Endodermal cell (in vitro differentiated cells): ENCODE measurements around the gene PRKACG. TPM values are rescaled to one million over a fixed set of nuclear protein-coding genes. Genes with fewer than 3 reads are reported as not detected.

Experiments used
- DNase-seq: peaks from one replicate; pipeline ENCODE4 v3.0.0-alpha.2; 2017
- H3K27ac ChIP-seq: 2 replicates; pipeline ENCODE4 v1.5.1; 2013; ENCODE audit warnings: mild to moderate bottlenecking, low read depth, low read length, moderate library complexity
- H3K27me3 ChIP-seq: 2 replicates; pipeline ENCODE4 v1.6.1; 2013; ENCODE audit warnings: mild to moderate bottlenecking, low read length, moderate library complexity; ENCODE audit not compliant: insufficient read depth, control insufficient read depth, poor library complexity, severe bottlenecking
- H3K36me3 ChIP-seq: 2 replicates; pipeline ENCODE4 v1.7.0; 2013; ENCODE audit warnings: mild to moderate bottlenecking, low read length, moderate library complexity; ENCODE audit not compliant: control insufficient read depth, insufficient read depth
- H3K4me1 ChIP-seq: one replicate; pipeline ENCODE4 v1.7.0; 2013; ENCODE audit warnings: low read length; ENCODE audit not compliant: control insufficient read depth, insufficient read depth
- H3K4me3 ChIP-seq: 2 replicates; pipeline ENCODE4 v1.5.1; 2013; ENCODE audit warnings: mild to moderate bottlenecking, low read length, moderate library complexity
- H3K9ac ChIP-seq: 2 replicates; pipeline ENCODE4 v1.6.1; 2013; ENCODE audit warnings: mild to moderate bottlenecking, low read length, moderate library complexity; ENCODE audit not compliant: poor library complexity, severe bottlenecking; ENCODE audit errors: extremely low read depth
- H3K9me3 ChIP-seq: 2 replicates; pipeline ENCODE4 v1.6.1; 2013; ENCODE audit warnings: mild to moderate bottlenecking, low read length, moderate library complexity; ENCODE audit not compliant: control insufficient read depth
- H3K27ac Mint-ChIP-seq: 2 replicates; pipeline ENCODE4 v1.8.0; 2020; ENCODE audit warnings: mixed read lengths
- H3K27me3 Mint-ChIP-seq: 2 replicates; pipeline ENCODE4 v1.8.0; 2021; ENCODE audit warnings: mild to moderate bottlenecking, mixed read lengths; ENCODE audit not compliant: insufficient read depth
- H3K36me3 Mint-ChIP-seq: 2 replicates; pipeline ENCODE4 v1.8.0; 2020; ENCODE audit warnings: low read depth, mixed read lengths
- H3K4me1 Mint-ChIP-seq: 2 replicates; pipeline ENCODE4 v1.8.0; 2020; ENCODE audit warnings: mixed read lengths
- H3K4me3 Mint-ChIP-seq: 2 replicates; pipeline ENCODE4 v1.8.0; 2020; ENCODE audit warnings: mild to moderate bottlenecking, moderate library complexity, mixed read lengths
- H3K9me3 Mint-ChIP-seq: 2 replicates; pipeline ENCODE4 v1.8.0; 2020; ENCODE audit warnings: mild to moderate bottlenecking, mixed read lengths
- CTCF ChIP-seq: fragments of 200-600 bp; sonication (generic); conservative IDR thresholded peaks from 2 replicates; pipeline ENCODE4 v1.5.0; 2021; ENCODE audit warnings: antibody characterized with exemption, mild to moderate bottlenecking
- WGBS, 2 experiments: methylation state at CpG; one replicate each; pipeline versions ENCODE4 v1.1.5 to v1.1.7; 2013; ENCODE audit warnings: missing lambda C conversion rate in 2 of 2, mixed read lengths in 1 of 2; ENCODE audit not compliant: insufficient coverage in 1 of 2, insufficient read length in 1 of 2; 5-methylcytosine and 5-hydroxymethylcytosine counted together
- total RNA-seq, 2 donors: library from RNA; stranded (reverse); fragmentation: NEBNext Ultra II Directional in 1 of 2; extraction: Animal tissue kit (Norgen Biotek cat#: 25700) in 1 of 2; gene quantifications; 2 replicates in 1 of 2; 3 replicates in 1 of 2; pipeline ENCODE4 v1.2.1, GENCODE V29; 2021

PRKACG gene
- total RNA-seq, 2 donors from 2014 or later: not detected

GRCh38 chr9:69045821-69046220, 31.9 kb upstream of the PRKACG start:
- Histone ChIP-seq H3K9me3 (no peaks in the 10 kb centered on the region), H3K9ac (no peak overlapping the region), H3K36me3 (peaks cover 34% of the 10 kb centered on the region), H3K27ac (no peak overlapping the region), H3K4me1 (peaks cover 12% of the 10 kb centered on the region), H3K27me3 (no peaks in the 10 kb centered on the region), H3K4me3 (no peak overlapping the region)
- Mint-ChIP-seq H3K4me3 (no peak overlapping the region), H3K9me3 (no peaks in the 10 kb centered on the region), H3K4me1 (peaks cover 40% of the 10 kb centered on the region), H3K27ac (no peak overlapping the region), H3K36me3 (peaks cover 26% of the 10 kb centered on the region), H3K27me3 (no peaks in the 10 kb centered on the region)
- no peak for DNase-seq
- TF ChIP-seq CTCF: no peak
- WGBS, 2 experiments: 0 to 59% methylated on average over 1 to 4 of the region's 4 CpGs

GRCh38 chr9:69044240-69045219, 30.6 kb upstream of the PRKACG start:
- Histone ChIP-seq H3K4me1 (peaks cover 12% of the 10 kb centered on the region), H3K4me3 (peak overlapping the region; percentile 54), H3K27me3 (no peaks in the 10 kb centered on the region), H3K36me3 (peaks cover 34% of the 10 kb centered on the region), H3K9me3 (no peaks in the 10 kb centered on the region), H3K9ac (peak overlapping the region; percentile 42), H3K27ac (peak overlapping the region; percentile 67)
- peak; percentile 66 for DNase-seq
- H3K27me3 Mint-ChIP-seq: no peaks in the 10 kb centered on the region
- no peak for TF ChIP-seq CTCF
- peaks cover 2% of the 10 kb centered on the region for H3K9me3 Mint-ChIP-seq
- H3K27ac Mint-ChIP-seq: peak overlapping the region; percentile 85
- H3K4me1 Mint-ChIP-seq: peaks cover 40% of the 10 kb centered on the region
- H3K36me3 Mint-ChIP-seq: peaks cover 32% of the 10 kb centered on the region
- WGBS, 2 experiments: 52 to 53% methylated on average over 6 to 8 of the region's 9 CpGs
- H3K4me3 Mint-ChIP-seq: peak overlapping the region; percentile 8

GRCh38 chr9:69040646-69041045, 26.7 kb upstream of the PRKACG start:
- Histone ChIP-seq H3K27me3 (no peaks in the 10 kb centered on the region), H3K4me3 (no peak overlapping the region), H3K4me1 (peaks cover 10% of the 10 kb centered on the region), H3K27ac (no peak overlapping the region), H3K9ac (no peak overlapping the region), H3K9me3 (no peaks in the 10 kb centered on the region), H3K36me3 (peaks cover 4% of the 10 kb centered on the region)
- Mint-ChIP-seq H3K9me3 (peaks cover 2% of the 10 kb centered on the region), H3K4me1 (peaks cover 44% of the 10 kb centered on the region), H3K36me3 (peaks cover 11% of the 10 kb centered on the region), H3K27ac (no peak overlapping the region), H3K4me3 (no peak overlapping the region), H3K27me3 (no peaks in the 10 kb centered on the region)
- TF ChIP-seq CTCF: no peak
- DNase-seq: no peak
- WGBS, 2 experiments: 86% methylated on average over 1 of the region's 2 CpGs; no CpG with 5 or more reads in 1 of the 2 experiments
